Measurements from ENCODE around the gene RRAD. TPM values are rescaled to one million over a fixed set of nuclear protein-coding genes. Genes with fewer than 3 reads are reported as not detected.

The RRAD gene
- total RNA-seq, 6 experiments from 2014 or later = 0.51 to 7.7 (median 3.0) TPM; not detected in 1

GRCh38 chr16:66917741-66918140 lies 7.6 kb downstream of the RRAD start:
- no peaks in the 10 kb centered on the region for H3K36me3 ChIP-seq
- ATAC-seq (peak in 1 of 4 donors; percentile 25), DNase-seq (no peak)
- no peak overlapping the region for H3K4me3 ChIP-seq
- WGBS (ENCODE audit: insufficient coverage, low coverage, low lambda C conversion rate, missing lambda C conversion rate) = 42% methylated on average over 3 of the region's 9 CpGs
- H3K27me3 ChIP-seq = no peaks in the 10 kb centered on the region
- intact Hi-C loops (cut with DNase I) = no loop called here
- TF ChIP-seq CTCF (IDR thresholded peaks at IDR 0.05) = no peak
- no peak for TF ChIP-seq POLR2A (IDR thresholded peaks at IDR 0.05)
- H3K4me1 ChIP-seq = no peaks in the 10 kb centered on the region
- no peaks in the 10 kb centered on the region for H3K9me3 ChIP-seq
- no peak overlapping the region for H3K27ac ChIP-seq

GRCh38 chr16:66916518-66916917 lies 8.8 kb downstream of the RRAD start:
- no peak for ATAC-seq
- no peak for DNase-seq
- no peaks in the 10 kb centered on the region for H3K9me3 ChIP-seq
- TF ChIP-seq CTCF (IDR thresholded peaks at IDR 0.05) (no peak), POLR2A (IDR thresholded peaks at IDR 0.05) (no peak)
- WGBS (ENCODE audit: insufficient coverage, low coverage, low lambda C conversion rate, missing lambda C conversion rate) = 82% methylated on average over 6 of the region's 6 CpGs
- H3K36me3 ChIP-seq = no peaks in the 10 kb centered on the region
- H3K27ac ChIP-seq = no peak overlapping the region
- intact Hi-C loops (cut with DNase I) = no loop called here
- H3K27me3 ChIP-seq = no peaks in the 10 kb centered on the region
- H3K4me1 ChIP-seq = no peaks in the 10 kb centered on the region
- no peak overlapping the region for H3K4me3 ChIP-seq

GRCh38 chr16:66915041-66915440 lies 10.3 kb downstream of the RRAD start:
- ATAC-seq (no peak), DNase-seq (no peak)
- intact Hi-C loops (cut with DNase I) = no loop called here
- no peaks in the 10 kb centered on the region for H3K27me3 ChIP-seq
- no peaks in the 10 kb centered on the region for H3K36me3 ChIP-seq
- H3K4me1 ChIP-seq = no peaks in the 10 kb centered on the region
- 66% methylated on average over 7 of the region's 7 CpGs for WGBS (ENCODE audit: insufficient coverage, low coverage, low lambda C conversion rate, missing lambda C conversion rate)
- H3K27ac ChIP-seq = no peak overlapping the region
- TF ChIP-seq POLR2A (IDR thresholded peaks at IDR 0.05) (no peak), CTCF (IDR thresholded peaks at IDR 0.05) (no peak)
- no peak overlapping the region for H3K4me3 ChIP-seq
- no peaks in the 10 kb centered on the region for H3K9me3 ChIP-seq

- 93% methylated on average over 5 of the region's 7 CpGs for WGBS (ENCODE audit: insufficient coverage, low coverage, low lambda C conversion rate, missing lambda C conversion rate)
- no peak overlapping the region for H3K4me3 ChIP-seq
- ATAC-seq (no peak), DNase-seq (no peak)
- H3K36me3 ChIP-seq = no peaks in the 10 kb centered on the region
- no peaks in the 10 kb centered on the region for H3K4me1 ChIP-seq
- intact Hi-C loops (cut with DNase I) = no loop called here
- H3K9me3 ChIP-seq = no peaks in the 10 kb centered on the region
- H3K27me3 ChIP-seq = no peaks in the 10 kb centered on the region
- no peak overlapping the region for H3K27ac ChIP-seq
- TF ChIP-seq POLR2A (IDR thresholded peaks at IDR 0.05) (no peak), CTCF (IDR thresholded peaks at IDR 0.05) (no peak)
These were observed 10.8 kb downstream of the RRAD start for GRCh38 chr16:66914541-66914940.

- H3K27ac ChIP-seq = no peak overlapping the region
- TF ChIP-seq POLR2A (IDR thresholded peaks at IDR 0.05) (no peak), CTCF (IDR thresholded peaks at IDR 0.05) (no peak)
These were observed 11.6 kb downstream of the RRAD start for GRCh38 chr16:66913711-66914110.

More at GRCh38 chr16:66913711-66914110, 11.6 kb downstream of the RRAD start:
- no peaks in the 10 kb centered on the region for H3K4me1 ChIP-seq
- no peaks in the 10 kb centered on the region for H3K27me3 ChIP-seq
- H3K9me3 ChIP-seq = no peaks in the 10 kb centered on the region
- 33% methylated on average over 1 of the region's 4 CpGs for WGBS (ENCODE audit: insufficient coverage, low coverage, low lambda C conversion rate, missing lambda C conversion rate)
- ATAC-seq = no peak
- H3K4me3 ChIP-seq = no peak overlapping the region
- no peaks in the 10 kb centered on the region for H3K36me3 ChIP-seq
- intact Hi-C loops (cut with DNase I) = no loop called here
- DNase-seq = no peak
